ENCODE data around the gene PSMD13. TPM values are rescaled to one million over a fixed set of nuclear protein-coding genes. Genes with fewer than 3 reads are reported as not detected.

Gene PSMD13
- total and polyA plus RNA-seq, 2 of the 13 experiments (the other 11 are each of a cell fraction or from before 2014, with no cell fraction given), result 83.0 to 117 TPM

- TF ChIP-seq RAD21 (CRISPR knock-in tag; IDR thresholded peaks at IDR 0.05) (no peak; the same call in 1 of the 2 replicates), ZBTB2 (CRISPR knock-in tag; IDR thresholded peaks at IDR 0.05; ENCODE audit: low read depth) (no peak; the same call in 1 of the 2 replicates), RFX3 (CRISPR knock-in tag; IDR thresholded peaks at IDR 0.05) (no peak), MEIS2 (CRISPR knock-in tag; IDR thresholded peaks at IDR 0.05) (peak; percentile 62; the same call in 1 of the 2 replicates), SNAPC2 (CRISPR knock-in tag; IDR thresholded peaks at IDR 0.05) (no peak), ZNF160 (CRISPR knock-in tag; IDR thresholded peaks at IDR 0.05) (no peak), BRD4 (CRISPR knock-in tag; IDR thresholded peaks at IDR 0.05) (peak; percentile 76; the same call in 1 of the 2 replicates), ZBTB1 (CRISPR knock-in tag; IDR thresholded peaks at IDR 0.05; ENCODE audit: borderline replicate concordance) (no peak), ZNF34 (CRISPR knock-in tag; IDR thresholded peaks at IDR 0.05; ENCODE audit: borderline replicate concordance) (no peak), ZNF660 (CRISPR knock-in tag; IDR thresholded peaks at IDR 0.05; ENCODE audit: borderline replicate concordance, low read depth) (no peak), ZNF343 (CRISPR knock-in tag; IDR thresholded peaks at IDR 0.05) (0 out of 2 replicates have a peak, but pooled peaks have one; percentile 50), ZNF142 (CRISPR knock-in tag; IDR thresholded peaks at IDR 0.05) (0 out of 2 replicates have a peak, but pooled peaks have one; percentile 28), ZNF124 (CRISPR knock-in tag; IDR thresholded peaks at IDR 0.05) (no peak), ZNF562 (CRISPR knock-in tag; IDR thresholded peaks at IDR 0.05; ENCODE audit: borderline replicate concordance) (no peak), IRX3 (CRISPR knock-in tag; IDR thresholded peaks at IDR 0.05; ENCODE audit: borderline replicate concordance, low read depth) (no peak), TFDP2 (CRISPR knock-in tag; IDR thresholded peaks at IDR 0.05) (no peak; the same call in 1 of the 2 replicates), ATF4 (CRISPR knock-in tag; IDR thresholded peaks at IDR 0.05) (no peak), ATM (IDR thresholded peaks at IDR 0.05; ENCODE audit: borderline replicate concordance) (no peak), THAP8 (CRISPR knock-in tag; IDR thresholded peaks at IDR 0.05; ENCODE audit: borderline replicate concordance) (0 out of 2 replicates have a peak, but pooled peaks have one; percentile 67)
Measured at GRCh38 chr11:235997-236773, 591 bp upstream of the PSMD13 start, which contains the start of gene SIRT3 (continued).

Data from HepG2 (cell line).